Stimulated activated CD4-positive, alpha-beta T cell treated with anti-CD3 and anti-CD28 coated beads, Interleukin-4, amount 100 ng/mL, for 1 hour (primary cell): Measurements from ENCODE around the gene PKP1.

Experiments used
- DNase-seq: peaks from one replicate; pipeline ENCODE4 v3.0.0-alpha.2; 2020

Gene PKP1

DNA sequence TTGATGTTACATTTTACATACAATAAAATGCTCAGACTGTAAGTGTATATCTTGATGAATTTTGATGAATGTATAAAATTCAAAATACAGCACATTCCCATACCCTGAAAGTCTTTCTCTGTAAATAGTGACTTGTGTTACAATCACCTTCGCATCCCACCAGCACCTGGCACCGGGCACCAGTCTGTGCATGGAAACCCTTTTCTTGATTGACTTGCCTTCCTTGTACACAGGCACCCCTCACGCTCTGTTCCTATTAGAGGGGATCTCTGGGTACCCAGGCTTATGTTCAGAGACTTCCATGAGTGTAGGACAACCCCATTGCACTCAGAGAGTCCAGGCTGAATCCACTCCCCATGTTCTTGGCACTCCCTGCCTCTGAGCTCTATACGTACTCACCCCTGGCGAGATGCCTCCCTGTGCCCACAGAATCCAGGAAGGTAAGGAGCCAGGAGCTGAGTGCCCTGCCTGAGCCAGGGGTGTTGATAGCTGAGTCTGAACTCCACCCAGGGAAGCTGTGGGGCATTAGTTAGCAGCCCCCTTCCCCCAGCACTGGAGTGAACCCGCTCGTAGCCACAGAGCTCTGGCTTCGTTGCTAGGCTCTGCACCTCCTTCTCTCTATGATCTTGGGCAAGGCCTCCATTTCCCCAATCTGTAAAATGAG is 22.5 kb upstream of the PKP1 start:
- no peak for DNase-seq

GRCh38 chr1:201261771-201262547 is 21.3 kb upstream of the PKP1 start:
- no peak for DNase-seq

DNA sequence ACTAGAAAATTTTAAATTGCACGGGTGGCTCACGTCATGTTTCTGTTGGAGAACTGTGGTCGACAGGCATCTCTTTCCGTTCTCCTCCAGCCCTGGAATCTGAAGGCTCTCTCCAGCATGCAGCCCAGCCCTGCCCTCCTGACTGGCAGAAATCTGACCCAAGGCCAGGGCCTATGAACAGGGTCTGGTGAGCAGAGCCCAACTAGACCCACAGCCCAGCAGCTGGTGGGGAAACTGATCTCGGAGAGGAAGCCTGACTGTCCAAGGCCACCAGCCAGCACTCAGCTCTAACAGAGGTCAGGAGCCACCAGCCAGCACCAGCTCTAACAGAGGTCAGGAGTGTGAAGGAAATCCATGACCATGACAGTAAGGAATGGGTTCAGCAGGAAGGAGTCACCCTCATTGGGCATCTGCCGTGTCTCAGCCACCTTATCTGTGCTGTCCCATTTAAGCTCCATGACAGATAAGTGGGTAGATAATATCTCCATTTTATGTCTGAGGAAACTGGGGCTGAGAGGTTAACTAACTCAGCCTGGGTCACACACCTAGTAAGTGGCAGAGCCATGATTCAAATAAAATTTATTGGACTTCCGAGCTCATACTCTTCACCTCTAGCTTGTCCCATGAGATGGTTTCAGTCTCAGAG is 20.2 kb upstream of the PKP1 start:
- no peak for DNase-seq

- DNase-seq, result no peak
Observed at GRCh38 chr1:201264072-201264471, 19.2 kb upstream of the PKP1 start.

DNA sequence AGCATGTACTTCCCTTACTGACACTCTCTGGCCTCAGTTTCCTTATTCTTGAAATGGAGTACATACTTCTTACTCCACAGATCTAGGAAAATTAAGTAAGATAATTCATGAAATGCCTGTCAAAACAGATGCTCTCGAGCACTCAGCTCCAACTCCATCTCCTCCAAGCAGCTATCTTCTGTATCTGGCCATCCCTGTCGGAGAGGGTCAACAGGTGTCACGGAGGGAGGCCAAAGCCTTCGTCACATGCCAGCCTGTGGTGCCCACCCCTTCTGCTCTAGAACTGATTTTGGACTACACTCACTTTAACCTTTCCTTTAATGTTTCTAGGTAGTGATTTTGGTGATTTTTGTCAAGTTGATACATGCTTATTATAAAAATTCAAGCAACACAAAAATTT is 18.8 kb upstream of the PKP1 start:
- no peak for DNase-seq

DNA sequence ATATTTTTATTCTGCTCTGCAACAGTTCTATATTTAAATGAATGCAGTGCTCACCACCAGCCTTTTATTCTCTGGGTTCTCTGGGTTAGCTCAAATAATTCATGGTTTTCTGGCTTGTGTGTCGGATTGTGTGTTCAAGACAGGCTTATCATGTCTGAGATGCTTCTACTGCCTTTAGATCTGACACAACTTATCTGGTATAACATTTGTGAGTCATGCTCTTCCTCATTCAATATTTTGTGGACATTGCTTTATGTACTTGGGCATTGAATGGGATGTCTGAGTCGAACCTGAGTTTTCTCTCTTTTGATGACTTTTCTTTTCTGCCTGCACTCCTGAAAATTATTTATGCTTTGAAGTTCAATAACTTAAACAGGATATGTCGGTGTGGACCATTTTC is 17.6 kb upstream of the PKP1 start:
- DNase-seq, result no peak

- no peak for DNase-seq
Observed at GRCh38 chr1:201266276-201266675, 17.0 kb upstream of the PKP1 start.

DNA sequence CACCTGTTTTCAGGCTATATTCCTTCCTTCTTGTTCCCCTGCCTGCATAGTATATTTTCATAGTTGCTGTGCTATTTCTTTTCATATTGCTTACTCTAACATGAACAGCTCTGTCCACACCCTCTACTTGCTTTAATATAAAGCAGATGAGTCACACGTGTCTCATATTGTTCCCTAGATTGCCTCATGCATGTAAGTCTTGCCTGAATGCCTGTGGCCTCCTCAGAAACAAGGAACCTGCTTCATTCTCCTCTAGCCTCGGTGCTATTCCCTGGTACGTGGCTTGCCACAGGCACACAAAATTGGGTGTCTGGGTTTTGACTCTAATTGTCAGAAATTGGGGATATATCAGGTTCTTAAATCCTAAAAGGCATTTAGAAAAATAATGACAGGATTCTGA is 16.5 kb upstream of the PKP1 start:
- no peak for DNase-seq

DNA sequence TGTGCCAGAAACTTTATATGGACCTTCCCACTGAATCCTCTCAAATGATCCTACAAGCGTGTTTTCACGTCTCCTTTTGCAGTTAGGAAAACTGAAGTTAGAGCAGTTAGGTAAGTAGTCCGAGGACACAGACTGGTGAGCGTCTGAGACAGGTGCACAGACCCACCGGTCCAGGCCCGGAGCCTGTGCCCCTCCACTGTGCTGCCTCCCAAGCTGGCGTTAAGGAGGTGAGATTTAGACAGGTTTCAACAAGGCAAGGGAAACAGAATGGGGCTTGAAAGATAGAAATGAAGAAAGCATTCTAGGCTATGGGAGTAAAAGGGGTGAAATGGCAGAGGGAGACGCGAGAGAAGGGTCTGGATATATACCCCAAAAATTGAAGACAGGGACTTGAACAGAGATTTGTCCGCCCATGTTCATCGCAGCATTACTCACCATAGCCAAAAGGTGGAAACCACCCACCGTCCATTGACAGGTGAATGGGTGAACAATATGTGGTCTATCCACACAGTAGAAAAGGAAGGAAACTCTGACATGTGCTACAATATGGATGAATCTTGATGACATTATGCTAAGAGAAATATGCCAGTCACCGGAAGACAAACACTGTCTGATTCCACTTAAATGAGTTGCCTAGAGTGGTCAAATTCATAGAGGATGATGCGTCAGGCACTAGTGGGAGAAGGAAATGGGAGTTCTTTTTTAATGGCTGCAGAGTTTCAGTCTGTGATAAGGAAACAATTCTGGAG is 15.7 kb upstream of the PKP1 start:
- no peak for DNase-seq

- no peak for DNase-seq
Observed at GRCh38 chr1:201268604-201269151, 14.6 kb upstream of the PKP1 start.

DNA sequence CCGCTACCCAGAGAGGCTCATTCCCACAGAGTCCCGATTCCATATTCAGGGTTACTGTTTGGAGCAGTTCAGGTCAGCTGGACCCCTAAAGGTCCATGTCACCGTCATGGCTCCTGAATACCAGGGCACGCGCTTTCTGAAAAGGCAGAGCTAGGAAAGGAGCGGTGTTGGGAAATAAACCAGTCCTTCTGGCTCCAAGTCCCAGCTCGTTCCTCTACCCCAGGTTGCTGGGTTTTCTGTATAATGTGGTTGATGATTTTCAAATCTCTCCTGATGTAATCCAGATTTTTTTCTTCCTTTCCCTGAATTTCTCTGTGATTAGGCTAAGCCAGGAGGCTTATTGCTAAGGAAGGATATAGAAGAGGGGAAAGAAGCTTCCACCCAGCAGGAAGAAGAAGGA is 14.0 kb upstream of the PKP1 start:
- DNase-seq, result no peak

DNA sequence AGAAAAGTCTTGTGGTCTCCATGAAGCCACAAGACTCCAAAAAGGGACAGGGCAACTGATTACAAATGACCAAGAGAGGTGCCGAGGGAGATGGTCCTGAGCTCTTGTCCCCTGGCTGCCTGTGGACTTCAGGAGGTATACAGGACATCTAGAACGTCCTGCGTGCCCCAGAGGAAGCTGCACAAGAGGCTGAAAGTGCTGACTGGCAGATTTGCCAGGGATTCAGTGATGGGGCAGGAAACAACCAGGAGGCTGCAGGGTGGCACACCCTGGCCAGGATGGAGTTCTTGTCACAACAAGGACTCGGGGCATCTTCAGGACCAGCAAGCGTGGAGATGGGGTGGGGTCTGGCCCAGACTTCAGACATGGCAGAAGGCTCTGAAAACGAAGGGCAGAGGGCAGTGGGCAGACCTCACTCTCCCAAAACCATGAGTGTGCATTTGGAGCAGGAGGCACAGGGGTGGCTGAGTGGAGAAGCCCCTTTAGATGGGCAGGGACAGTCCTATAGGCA is 13.4 kb upstream of the PKP1 start:
- DNase-seq, result no peak

DNA sequence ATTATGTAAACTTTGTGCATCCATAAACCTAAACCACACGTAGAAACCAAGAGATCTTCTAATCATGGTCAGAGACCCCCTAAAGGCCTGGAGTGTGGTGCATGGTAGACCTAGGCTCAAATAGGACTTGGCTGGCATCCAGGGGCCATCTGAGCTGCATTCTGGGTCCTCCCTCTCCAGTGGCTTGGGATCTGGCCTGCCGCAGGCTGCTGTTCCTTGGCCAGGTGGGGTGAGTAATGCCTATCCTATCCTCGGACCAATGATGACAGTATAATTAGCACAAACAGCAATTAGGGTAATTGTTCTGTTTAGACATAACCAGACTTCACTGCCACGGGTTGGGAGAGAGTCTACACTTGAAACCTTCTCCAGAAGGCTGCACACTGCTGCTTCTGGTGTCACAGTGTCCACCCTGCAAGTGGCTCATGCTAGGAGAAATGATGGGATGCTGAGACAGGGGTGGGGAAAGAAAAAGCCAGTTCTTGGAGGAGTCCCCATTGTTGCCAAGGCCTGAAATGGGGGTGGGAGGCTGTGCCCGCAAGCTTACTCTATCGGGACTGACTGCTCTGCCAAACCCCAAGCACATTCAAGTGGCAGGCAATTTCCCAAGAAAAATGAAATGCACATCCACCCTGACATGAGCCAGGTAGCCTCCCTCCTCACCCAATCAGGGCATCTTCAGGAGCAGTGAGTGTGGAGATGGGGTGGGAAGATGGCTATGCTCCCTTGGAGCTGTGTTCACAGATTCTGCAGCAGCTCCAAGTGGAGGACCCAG is 12.5 kb upstream of the PKP1 start:
- DNase-seq, result no peak

GRCh38 chr1:201272799-201273198 is 10.5 kb upstream of the PKP1 start:
- DNase-seq, result no peak

- no peak for DNase-seq
Observed at GRCh38 chr1:201274616-201275252, 8.6 kb upstream of the PKP1 start.

- DNase-seq, result no peak
Observed at GRCh38 chr1:201275253-201275666, 8.0 kb upstream of the PKP1 start.

DNA sequence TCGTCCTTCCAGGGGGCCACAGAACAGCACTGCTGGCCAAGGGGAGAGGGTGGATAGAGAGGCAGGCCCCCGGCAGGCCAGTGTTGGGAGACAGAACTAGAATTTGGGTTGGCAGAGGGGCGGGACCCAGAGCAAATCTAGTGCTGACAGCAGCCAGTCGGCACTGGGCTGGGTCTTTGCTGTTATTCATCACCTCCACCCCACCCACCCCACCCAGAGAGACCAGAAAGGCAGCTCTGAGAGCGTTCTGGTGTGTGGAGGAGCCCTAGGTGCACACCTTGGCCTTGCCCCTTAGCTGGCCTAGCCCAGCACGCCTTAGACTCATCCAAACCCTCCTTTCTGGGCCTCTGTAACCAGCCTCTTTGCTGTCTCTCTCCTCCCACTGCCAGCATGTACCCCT is 6.4 kb upstream of the PKP1 start:
- no peak for DNase-seq

- no peak for DNase-seq
Observed at GRCh38 chr1:201277441-201277840, 5.9 kb upstream of the PKP1 start.

DNA sequence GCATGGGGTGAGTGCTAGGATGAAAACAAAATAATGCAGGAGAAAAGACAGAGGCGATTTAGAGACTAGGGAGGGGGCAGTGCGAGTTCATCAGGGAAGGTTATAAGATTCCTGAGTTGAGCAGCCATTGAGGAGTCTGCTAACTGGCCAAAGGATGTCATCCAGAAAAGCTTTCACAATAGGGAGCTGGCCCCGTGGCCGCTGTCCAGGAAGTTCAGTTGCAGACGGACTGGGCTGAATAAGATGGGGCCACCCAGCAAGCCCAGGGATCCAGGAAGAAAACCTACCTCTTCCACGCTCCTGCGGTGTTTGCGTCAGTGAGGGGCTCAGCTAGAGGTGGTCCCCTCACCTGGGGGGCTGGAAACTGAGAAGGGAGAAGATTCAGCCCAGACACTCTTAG is 4.0 kb upstream of the PKP1 start:
- DNase-seq, result no peak

DNA sequence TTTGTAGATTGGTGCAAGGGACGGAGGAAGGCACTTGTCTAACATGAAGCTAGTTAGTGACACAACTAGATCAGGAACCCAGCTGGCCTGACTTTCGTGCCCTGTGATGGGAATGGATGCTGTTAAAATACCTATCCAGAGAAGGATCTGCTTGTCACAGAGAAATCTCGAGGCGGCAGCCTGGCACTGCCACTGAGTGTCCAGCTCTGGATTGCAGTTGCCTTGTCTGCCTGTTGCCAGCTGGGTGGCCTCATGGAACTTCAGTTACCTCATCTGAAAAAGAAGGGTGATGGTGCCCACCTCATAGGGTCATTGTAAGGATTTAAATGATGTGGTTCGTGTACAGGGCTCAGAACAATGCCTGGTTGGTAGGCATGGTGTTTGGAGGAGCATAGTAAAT is 2.4 kb upstream of the PKP1 start:
- DNase-seq, result no peak

- DNase-seq, result no peak
Observed at GRCh38 chr1:201281573-201281972, 1.7 kb upstream of the PKP1 start.

GRCh38 chr1:201282216-201282615 is 1.1 kb upstream of the PKP1 start:
- no peak for DNase-seq
